Glutamatergic neuron (in vitro differentiated cells): ENCODE measurements around the gene GPR155. TPM values are rescaled to one million over a fixed set of nuclear protein-coding genes. Genes with fewer than 3 reads are reported as not detected.

Source experiments
- DNase-seq: peaks from one replicate; pipeline ENCODE4 v3.0.0; 2022
- H3K27ac Mint-ChIP-seq: one replicate; pipeline ENCODE4 v1.8.0; 2020; ENCODE audit warnings: mild to moderate bottlenecking, mixed read lengths, inconsistent platforms; ENCODE audit not compliant: unreplicated experiment
- H3K27me3 Mint-ChIP-seq: one replicate; pipeline ENCODE4 v1.8.0; 2020; ENCODE audit warnings: mild to moderate bottlenecking, moderate library complexity, mixed read lengths, inconsistent platforms; ENCODE audit not compliant: unreplicated experiment
- H3K36me3 Mint-ChIP-seq: one replicate; pipeline ENCODE4 v1.8.0; 2020; ENCODE audit warnings: mild to moderate bottlenecking, mixed read lengths, inconsistent platforms; ENCODE audit not compliant: unreplicated experiment
- H3K4me1 Mint-ChIP-seq: one replicate; pipeline ENCODE4 v1.8.0; 2020; ENCODE audit warnings: mild to moderate bottlenecking, low read depth, mixed read lengths, inconsistent platforms; ENCODE audit not compliant: unreplicated experiment
- H3K4me3 Mint-ChIP-seq: one replicate; pipeline ENCODE4 v1.8.0; 2020; ENCODE audit warnings: mild to moderate bottlenecking, mixed read lengths, inconsistent platforms; ENCODE audit not compliant: unreplicated experiment
- H3K9me3 Mint-ChIP-seq: one replicate; pipeline ENCODE4 v1.8.0; 2020; ENCODE audit warnings: mild to moderate bottlenecking, moderate library complexity, mixed read lengths, inconsistent platforms; ENCODE audit not compliant: unreplicated experiment
- total RNA-seq: library from RNA; stranded (reverse); fragmentation: NEBNext Ultra II Directional; extraction: Animal tissue kit (Norgen Biotek cat#: 25700); gene quantifications from one replicate; pipeline ENCODE4 v1.2.1, GENCODE V29; 2021; ENCODE audit not compliant: unreplicated experiment
- TF ChIP-seq, protein P1 (sequence below): fragments of 200-600 bp; sonication (generic); IDR thresholded peaks from one replicate; pipeline ENCODE4 v1.5.0; 2021; ENCODE audit not compliant: partially characterized antibody, unreplicated experiment

The GPR155 gene
- total RNA-seq, 1 donor from 2014 or later = 51.1 TPM

DNA sequence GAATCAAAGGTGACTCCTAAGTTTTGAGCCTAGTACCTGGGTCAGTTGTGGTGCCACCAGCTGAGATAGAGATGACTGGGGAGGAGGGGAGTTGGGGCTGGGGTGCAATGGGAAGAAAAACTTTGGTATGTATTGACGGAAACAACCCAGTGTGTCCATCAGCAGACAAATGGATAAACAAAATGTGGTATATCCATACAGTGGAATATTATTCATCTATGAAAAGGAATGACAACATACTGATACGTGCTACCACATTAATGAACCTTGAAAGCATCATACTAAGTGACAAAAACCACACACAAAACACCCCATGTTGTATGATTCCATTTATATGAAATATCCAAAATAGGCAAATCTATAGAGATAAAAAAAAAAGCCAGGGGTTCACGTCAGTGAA, 41.1 kb upstream of the GPR155 start:
- TF ChIP-seq, protein P1, sequence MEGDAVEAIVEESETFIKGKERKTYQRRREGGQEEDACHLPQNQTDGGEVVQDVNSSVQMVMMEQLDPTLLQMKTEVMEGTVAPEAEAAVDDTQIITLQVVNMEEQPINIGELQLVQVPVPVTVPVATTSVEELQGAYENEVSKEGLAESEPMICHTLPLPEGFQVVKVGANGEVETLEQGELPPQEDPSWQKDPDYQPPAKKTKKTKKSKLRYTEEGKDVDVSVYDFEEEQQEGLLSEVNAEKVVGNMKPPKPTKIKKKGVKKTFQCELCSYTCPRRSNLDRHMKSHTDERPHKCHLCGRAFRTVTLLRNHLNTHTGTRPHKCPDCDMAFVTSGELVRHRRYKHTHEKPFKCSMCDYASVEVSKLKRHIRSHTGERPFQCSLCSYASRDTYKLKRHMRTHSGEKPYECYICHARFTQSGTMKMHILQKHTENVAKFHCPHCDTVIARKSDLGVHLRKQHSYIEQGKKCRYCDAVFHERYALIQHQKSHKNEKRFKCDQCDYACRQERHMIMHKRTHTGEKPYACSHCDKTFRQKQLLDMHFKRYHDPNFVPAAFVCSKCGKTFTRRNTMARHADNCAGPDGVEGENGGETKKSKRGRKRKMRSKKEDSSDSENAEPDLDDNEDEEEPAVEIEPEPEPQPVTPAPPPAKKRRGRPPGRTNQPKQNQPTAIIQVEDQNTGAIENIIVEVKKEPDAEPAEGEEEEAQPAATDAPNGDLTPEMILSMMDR = no peak
- Mint-ChIP-seq H3K36me3 (peaks cover 16% of the 10 kb centered on the region), H3K27ac (no peak overlapping the region), H3K4me3 (no peak overlapping the region), H3K9me3 (peaks cover 2% of the 10 kb centered on the region), H3K4me1 (peaks cover 2% of the 10 kb centered on the region), H3K27me3 (no peaks in the 10 kb centered on the region)
- DNase-seq = no peak

DNA sequence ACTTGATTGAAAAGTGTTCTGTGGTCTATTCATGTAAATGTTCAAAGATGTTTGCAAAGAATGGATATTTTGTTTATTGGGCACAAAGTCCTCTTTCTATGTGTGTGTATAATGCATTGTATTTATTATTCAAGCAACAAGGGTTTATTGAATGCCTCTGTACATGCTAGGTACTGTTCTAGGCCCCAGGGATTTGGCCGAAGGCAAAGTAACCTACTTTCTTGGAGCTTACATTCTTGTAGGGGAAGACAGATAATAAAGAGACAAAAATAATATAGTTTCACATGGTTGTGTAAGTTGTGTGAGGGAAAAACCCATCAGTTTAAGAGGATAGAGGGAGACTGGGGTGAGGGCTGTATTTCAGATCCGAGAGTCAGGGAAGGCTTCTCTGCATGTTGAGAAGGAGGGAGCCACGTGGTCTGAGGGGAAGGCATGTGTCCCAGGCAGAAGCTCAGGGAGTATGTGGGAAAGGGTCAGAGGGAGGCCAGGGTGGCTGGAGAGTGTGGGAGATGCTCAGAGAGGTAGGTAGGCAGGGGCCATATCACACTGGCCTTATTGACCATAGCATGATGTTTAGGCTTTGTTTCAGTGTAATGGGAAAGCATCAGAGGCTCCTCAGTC, 40.4 kb upstream of the GPR155 start:
- DNase-seq = no peak
- H3K27me3 Mint-ChIP-seq = no peaks in the 10 kb centered on the region
- no peak overlapping the region for H3K27ac Mint-ChIP-seq
- H3K36me3 Mint-ChIP-seq = peaks cover 16% of the 10 kb centered on the region
- H3K9me3 Mint-ChIP-seq = peaks cover 2% of the 10 kb centered on the region
- H3K4me3 Mint-ChIP-seq = no peak overlapping the region
- H3K4me1 Mint-ChIP-seq = peaks cover 2% of the 10 kb centered on the region
- TF ChIP-seq, protein P1 = no peak

DNA sequence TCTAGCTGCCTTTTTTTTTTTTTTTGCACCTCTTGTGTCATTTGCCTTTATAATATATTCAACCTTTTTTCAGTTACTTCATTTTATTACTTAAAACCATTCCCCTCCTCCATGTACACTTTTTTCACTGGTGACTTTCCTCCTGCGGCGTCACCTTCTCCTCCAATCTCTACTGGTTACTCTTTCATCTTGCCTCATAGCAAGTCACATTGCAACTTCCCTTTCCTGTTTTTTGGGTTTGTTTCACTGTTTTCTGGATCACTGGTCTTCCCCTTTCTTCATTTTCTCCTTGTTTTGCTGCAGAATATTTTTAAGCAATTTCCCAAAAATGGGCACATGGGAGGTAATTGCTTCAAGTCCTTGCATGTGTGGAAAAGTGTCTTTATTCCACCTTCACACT, 37.7 kb upstream of the GPR155 start:
- Mint-ChIP-seq H3K27me3 (no peaks in the 10 kb centered on the region), H3K4me3 (no peak overlapping the region), H3K9me3 (peaks cover 2% of the 10 kb centered on the region), H3K36me3 (peaks cover 16% of the 10 kb centered on the region), H3K27ac (no peak overlapping the region), H3K4me1 (no peaks in the 10 kb centered on the region)
- no peak for DNase-seq
- TF ChIP-seq, protein P1 = no peak

DNA sequence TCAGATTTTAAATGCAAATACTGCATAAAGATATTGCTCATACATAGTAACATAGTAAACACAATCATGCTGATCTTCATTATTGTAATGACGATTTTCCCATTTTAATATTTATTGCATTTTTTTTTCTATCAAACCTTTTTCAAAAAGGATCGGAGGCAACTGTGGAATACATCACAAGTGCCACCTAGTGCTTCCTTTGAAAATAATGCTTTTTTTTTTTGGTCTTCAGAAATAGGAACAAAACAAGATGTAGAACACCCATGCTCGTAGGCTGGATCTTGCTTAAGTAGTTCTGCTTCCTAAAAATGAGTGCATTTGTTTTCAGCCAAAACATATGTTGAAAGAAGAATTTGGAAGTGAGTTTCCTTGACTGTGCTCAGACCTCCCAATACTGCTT, 35.7 kb upstream of the GPR155 start:
- Mint-ChIP-seq H3K4me3 (no peak overlapping the region), H3K36me3 (peaks cover 10% of the 10 kb centered on the region), H3K27me3 (peaks cover 2% of the 10 kb centered on the region), H3K27ac (no peak overlapping the region), H3K9me3 (peaks cover 4% of the 10 kb centered on the region), H3K4me1 (no peaks in the 10 kb centered on the region)
- TF ChIP-seq, protein P1 = peak; percentile 31
- DNase-seq = no peak

DNA sequence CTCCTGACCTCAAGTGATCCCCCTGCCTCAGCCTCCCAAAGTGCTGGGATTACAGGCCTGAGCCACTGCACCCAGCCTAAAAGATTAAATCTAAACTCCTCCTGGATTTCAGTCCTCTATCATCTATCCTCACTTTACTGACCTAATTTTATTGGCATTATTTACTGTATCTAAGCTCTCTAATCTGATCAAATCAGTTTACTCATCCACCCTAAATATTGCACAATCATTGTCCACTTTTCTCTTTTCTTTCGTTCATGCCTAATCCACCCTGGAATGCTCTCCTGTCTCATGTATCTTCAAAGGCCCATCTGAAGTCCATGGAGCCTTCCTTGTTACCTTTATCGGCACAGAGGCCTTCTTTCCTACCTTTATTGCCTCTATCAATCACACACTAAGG, 31.6 kb upstream of the GPR155 start:
- DNase-seq = no peak
- H3K9me3 Mint-ChIP-seq = peaks cover 6% of the 10 kb centered on the region
- peaks cover 2% of the 10 kb centered on the region for H3K27me3 Mint-ChIP-seq
- H3K4me3 Mint-ChIP-seq = no peak overlapping the region
- TF ChIP-seq, protein P1 = no peak
- H3K4me1 Mint-ChIP-seq = no peaks in the 10 kb centered on the region
- H3K27ac Mint-ChIP-seq = no peak overlapping the region
- H3K36me3 Mint-ChIP-seq = no peaks in the 10 kb centered on the region
